Gastroesophageal sphincter (tissue), 3 donors: Measurements from ENCODE around the gene VAV3.

Experiments
- EP300 ChIP-seq: sonication (generic); formaldehyde crosslinking; IDR thresholded peaks from one replicate; pipeline ENCODE4 v1.6.1; 2017; ENCODE audit warnings: antibody characterized with exemption, mild to moderate bottlenecking
- POLR2A ChIP-seq, 2 donors: fragments of 450-650 bp; IDR thresholded peaks; one replicate each; pipeline ENCODE4 v1.6.1; 2017; ENCODE audit warnings: antibody characterized with exemption in 2 of 2, mild to moderate bottlenecking in 2 of 2, moderate library complexity in 1 of 2
- POLR2AphosphoS5 ChIP-seq: sonication (generic); formaldehyde crosslinking; IDR thresholded peaks from one replicate; pipeline ENCODE4 v1.6.1; 2017; ENCODE audit warnings: antibody characterized with exemption
- TF ChIP-seq, protein P1 (sequence below), 4 experiments: fragments of 200-600 bp in 2 of 4; fragments of 450-650 bp in 2 of 4; sonication (generic) in 1 of 4; IDR thresholded peaks; one replicate each; pipeline ENCODE4 v1.5.1; 2017 to 2019; ENCODE audit warnings: antibody characterized with exemption in 4 of 4, mild to moderate bottlenecking in 2 of 4, moderate library complexity in 2 of 4

DNA sequence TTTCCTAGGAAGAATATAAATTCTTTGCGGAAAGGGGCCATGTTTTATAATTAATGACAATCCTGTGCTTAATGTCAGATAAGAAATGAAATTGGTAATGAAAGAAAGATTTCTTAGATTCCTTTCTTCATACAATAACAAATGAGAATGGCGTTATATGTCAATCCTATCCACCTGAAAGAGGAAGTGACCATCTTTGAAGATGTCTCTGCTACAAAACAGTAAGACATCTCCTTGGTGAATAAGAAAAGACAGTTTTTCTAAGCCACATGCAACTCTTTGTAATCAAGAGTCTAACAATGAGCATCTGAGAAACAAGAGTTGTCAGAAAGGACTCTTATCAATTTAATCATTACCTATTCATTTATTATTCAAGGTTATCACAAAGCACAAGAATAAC is 286.0 kb downstream of the VAV3 start:
- TF ChIP-seq POLR2AphosphoS5 (no peak), EP300 (no peak), POLR2A (IDR thresholded peaks at IDR 0.05) (no peak)
- TF ChIP-seq, protein P1, sequence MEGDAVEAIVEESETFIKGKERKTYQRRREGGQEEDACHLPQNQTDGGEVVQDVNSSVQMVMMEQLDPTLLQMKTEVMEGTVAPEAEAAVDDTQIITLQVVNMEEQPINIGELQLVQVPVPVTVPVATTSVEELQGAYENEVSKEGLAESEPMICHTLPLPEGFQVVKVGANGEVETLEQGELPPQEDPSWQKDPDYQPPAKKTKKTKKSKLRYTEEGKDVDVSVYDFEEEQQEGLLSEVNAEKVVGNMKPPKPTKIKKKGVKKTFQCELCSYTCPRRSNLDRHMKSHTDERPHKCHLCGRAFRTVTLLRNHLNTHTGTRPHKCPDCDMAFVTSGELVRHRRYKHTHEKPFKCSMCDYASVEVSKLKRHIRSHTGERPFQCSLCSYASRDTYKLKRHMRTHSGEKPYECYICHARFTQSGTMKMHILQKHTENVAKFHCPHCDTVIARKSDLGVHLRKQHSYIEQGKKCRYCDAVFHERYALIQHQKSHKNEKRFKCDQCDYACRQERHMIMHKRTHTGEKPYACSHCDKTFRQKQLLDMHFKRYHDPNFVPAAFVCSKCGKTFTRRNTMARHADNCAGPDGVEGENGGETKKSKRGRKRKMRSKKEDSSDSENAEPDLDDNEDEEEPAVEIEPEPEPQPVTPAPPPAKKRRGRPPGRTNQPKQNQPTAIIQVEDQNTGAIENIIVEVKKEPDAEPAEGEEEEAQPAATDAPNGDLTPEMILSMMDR (IDR thresholded peaks at IDR 0.05): no peak
